ENCODE data around the gene TMEM258. TPM values are rescaled to one million over a fixed set of nuclear protein-coding genes. Genes with fewer than 3 reads are reported as not detected.

The TMEM258 gene
- total RNA-seq, 6 experiments from 2014 or later, result 31.6 to 74.5 (median 55.3) TPM

- peaks cover 0 to 5% (median 0%) of the 10 kb centered on the region in 4 donors for H3K4me1 ChIP-seq
- no peaks in the 10 kb centered on the region for H3K9me3 ChIP-seq
- no peak overlapping the region for H3K4me3 ChIP-seq
- H3K27ac ChIP-seq, result no peak overlapping the region
- H3K36me3 ChIP-seq, result no peaks in the 10 kb centered on the region
- no peak for ATAC-seq
- DNase-seq, result no peak
- no peak for TF ChIP-seq POLR2A (IDR thresholded peaks at IDR 0.05)
- no peaks in the 10 kb centered on the region for H3K27me3 ChIP-seq
- 98% methylated on average over 6 of the region's 6 CpGs for WGBS (ENCODE audit: insufficient coverage, low coverage, low lambda C conversion rate, missing lambda C conversion rate)
- intact Hi-C loops (cut with DNase I), result no loop called here
Measured at GRCh38 chr11:61775106-61775505, 17.3 kb downstream of the TMEM258 start.

- Histone ChIP-seq H3K4me3 (no peak overlapping the region), H3K27me3 (no peaks in the 10 kb centered on the region), H3K36me3 (no peaks in the 10 kb centered on the region), H3K9me3 (no peaks in the 10 kb centered on the region), H3K4me1 (peaks cover 0 to 9% (median 2%) of the 10 kb centered on the region in 4 donors), H3K27ac (no peak overlapping the region)
- intact Hi-C loops (cut with DNase I), result no loop called here
- ATAC-seq (no peak), DNase-seq (no peak)
- TF ChIP-seq CTCF (IDR thresholded peaks at IDR 0.05), result no peak
- no peak for TF ChIP-seq POLR2A (IDR thresholded peaks at IDR 0.05)
- WGBS (ENCODE audit: insufficient coverage, low coverage, low lambda C conversion rate, missing lambda C conversion rate), result 84% methylated on average over 11 of the region's 12 CpGs
Measured at GRCh38 chr11:61774411-61774810, 18.0 kb downstream of the TMEM258 start.

- Histone ChIP-seq H3K9me3 (no peaks in the 10 kb centered on the region), H3K27me3 (no peaks in the 10 kb centered on the region), H3K27ac (no peak overlapping the region), H3K4me3 (no peak overlapping the region), H3K36me3 (no peaks in the 10 kb centered on the region), H3K4me1 (peaks cover 0 to 15% (median 5%) of the 10 kb centered on the region in 4 donors)
- no peak for ATAC-seq
- TF ChIP-seq CTCF (IDR thresholded peaks at IDR 0.05) (no peak), POLR2A (IDR thresholded peaks at IDR 0.05) (no peak)
- intact Hi-C loops (cut with DNase I), result no loop called here
- no peak for DNase-seq
- WGBS (ENCODE audit: insufficient coverage, low coverage, low lambda C conversion rate, missing lambda C conversion rate), result 96% methylated on average over 7 of the region's 18 CpGs
Measured at GRCh38 chr11:61773809-61774208, 18.6 kb downstream of the TMEM258 start.

GRCh38 chr11:61773356-61773755 is 19.0 kb downstream of the TMEM258 start:
- DNase-seq (no peak), ATAC-seq (no peak)
- no peaks in the 10 kb centered on the region for H3K9me3 ChIP-seq
- no peak for TF ChIP-seq CTCF (IDR thresholded peaks at IDR 0.05)
- no peak for TF ChIP-seq POLR2A (IDR thresholded peaks at IDR 0.05)
- H3K27me3 ChIP-seq, result no peaks in the 10 kb centered on the region
- H3K4me1 ChIP-seq, result peaks cover 0 to 19% (median 6%) of the 10 kb centered on the region in 4 donors
- H3K36me3 ChIP-seq, result no peaks in the 10 kb centered on the region
- intact Hi-C loops (cut with DNase I), result no loop called here
- H3K4me3 ChIP-seq, result no peak overlapping the region
- 75% methylated on average over 1 of the region's 10 CpGs for WGBS (ENCODE audit: insufficient coverage, low coverage, low lambda C conversion rate, missing lambda C conversion rate)
- H3K27ac ChIP-seq, result no peak overlapping the region

- WGBS (ENCODE audit: insufficient coverage, low coverage, low lambda C conversion rate, missing lambda C conversion rate), result no CpG with 5 or more reads among the region's 7 CpGs
- Histone ChIP-seq H3K4me1 (peaks cover 0 to 26% (median 6%) of the 10 kb centered on the region in 4 donors), H3K4me3 (no peak overlapping the region), H3K27ac (no peak overlapping the region), H3K36me3 (no peaks in the 10 kb centered on the region), H3K27me3 (no peaks in the 10 kb centered on the region), H3K9me3 (no peaks in the 10 kb centered on the region)
- ATAC-seq (no peak), DNase-seq (no peak)
- intact Hi-C loops (cut with DNase I), result no loop called here
- no peak for TF ChIP-seq POLR2A (IDR thresholded peaks at IDR 0.05)
Measured at GRCh38 chr11:61771985-61772455, 20.4 kb downstream of the TMEM258 start.
